GM12892 (cell line): ENCODE results near the gene MACROD2.

ENCODE experiments used
- DNase-seq: peaks from one replicate; pipeline ENCODE4 v3.0.0; 2011; ENCODE audit not compliant: insufficient read length
- FAIRE-seq: peaks from 2 replicates; lab custom pipeline; 2011; peaks lifted over from hg19 to GRCh38; lab: Jason Lieb, UNC
- POLR2A ChIP-seq: IDR thresholded peaks from 2 replicates; pipeline ENCODE4 v1.6.1; 2011; ENCODE audit warnings: low read depth, low read length, control low read depth
- POLR2AphosphoS5 ChIP-seq: IDR thresholded peaks from 2 replicates; pipeline ENCODE4 v1.6.1; 2011; ENCODE audit warnings: low read depth, low read length, control low read depth
- TAF1 ChIP-seq: IDR thresholded peaks from 2 replicates; pipeline ENCODE4 v1.6.1; 2011; ENCODE audit warnings: low read depth, mild to moderate bottlenecking, control low read depth, low read length, borderline replicate concordance

MACROD2 gene

GRCh38 chr20:14643146-14643545, 647.8 kb downstream of the MACROD2 start:
- DNase-seq (no peak), FAIRE-seq (no peak)
- TF ChIP-seq POLR2A (no peak), TAF1 (no peak), POLR2AphosphoS5 (no peak)

- FAIRE-seq (no peak), DNase-seq (no peak)
- no peak for TF ChIP-seq POLR2AphosphoS5
- TF ChIP-seq POLR2A: no peak
- TF ChIP-seq TAF1: no peak
Measured at GRCh38 chr20:14643556-14643955, 648.2 kb downstream of the MACROD2 start.

GRCh38 chr20:14644306-14645097, 649.2 kb downstream of the MACROD2 start:
- no peak for FAIRE-seq
- TF ChIP-seq TAF1: no peak
- no peak for TF ChIP-seq POLR2AphosphoS5
- no peak for TF ChIP-seq POLR2A

GRCh38 chr20:14647016-14647415, 651.7 kb downstream of the MACROD2 start:
- DNase-seq (no peak), FAIRE-seq (no peak)
- TF ChIP-seq TAF1 (no peak), POLR2A (no peak), POLR2AphosphoS5 (no peak)

More at GRCh38 chr20:14644306-14645097, 649.2 kb downstream of the MACROD2 start:
- DNase-seq: no peak

GRCh38 chr20:14649662-14650061, 654.3 kb downstream of the MACROD2 start:
- TF ChIP-seq TAF1 (no peak), POLR2A (no peak)
- DNase-seq: no peak
- FAIRE-seq: no peak

DNA sequence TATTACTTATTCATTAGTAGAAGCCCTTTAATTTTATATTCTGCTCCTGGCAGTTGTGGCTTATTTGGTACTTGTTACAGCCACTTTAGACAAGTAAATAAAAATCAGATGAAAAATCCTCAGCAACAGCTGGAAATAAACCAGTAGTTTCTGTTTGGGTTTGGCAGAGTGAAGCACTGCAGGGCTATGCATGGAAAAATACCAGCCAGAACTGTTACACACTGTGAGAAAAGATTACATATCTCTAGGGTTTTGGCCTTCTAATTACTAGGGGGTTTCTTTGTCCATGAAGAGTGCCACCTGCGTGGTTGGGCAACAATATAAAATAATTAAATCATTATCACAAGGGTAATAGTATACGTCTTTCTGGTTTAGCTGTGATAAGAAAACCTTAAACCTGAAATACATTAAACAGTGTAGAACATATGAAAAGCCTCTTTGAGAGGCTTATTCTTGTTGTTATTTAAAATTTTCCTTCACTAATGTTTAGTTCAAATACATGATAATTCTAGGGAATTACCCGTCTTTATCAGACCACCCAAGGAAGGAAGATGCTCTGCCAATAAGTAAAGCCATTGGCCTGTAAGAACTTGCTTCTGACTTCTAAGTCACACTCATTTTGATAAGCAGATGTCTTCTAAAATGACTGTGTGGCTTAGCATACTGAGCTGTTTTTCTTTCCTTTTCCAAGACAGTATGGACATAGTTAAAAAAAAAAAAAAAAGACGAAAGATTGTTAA, 662.1 kb downstream of the MACROD2 start:
- FAIRE-seq (no peak), DNase-seq (no peak)
- TF ChIP-seq TAF1: no peak
- TF ChIP-seq POLR2AphosphoS5: no peak
- TF ChIP-seq POLR2A: no peak

- DNase-seq (no peak), FAIRE-seq (no peak)
- TF ChIP-seq POLR2AphosphoS5 (no peak), TAF1 (no peak), POLR2A (no peak)
Measured at GRCh38 chr20:14664101-14664500, 668.8 kb downstream of the MACROD2 start.

DNA sequence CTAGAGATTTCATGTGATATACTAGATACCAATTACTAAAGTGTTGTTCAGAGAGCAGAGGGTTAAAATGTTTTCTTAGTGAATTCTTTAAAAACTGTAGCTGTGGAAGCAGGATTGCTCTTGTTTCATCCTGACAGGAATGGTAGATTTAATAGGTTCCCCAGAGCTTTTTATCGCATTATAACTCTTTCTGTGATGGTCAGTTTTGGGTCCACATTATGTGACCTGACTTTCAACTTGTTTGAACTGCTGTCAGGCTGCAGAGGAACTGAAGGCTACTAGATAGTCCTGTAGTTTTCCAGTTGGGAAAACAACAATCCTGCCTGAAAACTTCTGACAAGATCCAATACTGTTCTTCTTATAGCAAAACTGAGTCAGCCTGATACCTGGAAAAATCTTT, 671.4 kb downstream of the MACROD2 start:
- FAIRE-seq: no peak

DNA sequence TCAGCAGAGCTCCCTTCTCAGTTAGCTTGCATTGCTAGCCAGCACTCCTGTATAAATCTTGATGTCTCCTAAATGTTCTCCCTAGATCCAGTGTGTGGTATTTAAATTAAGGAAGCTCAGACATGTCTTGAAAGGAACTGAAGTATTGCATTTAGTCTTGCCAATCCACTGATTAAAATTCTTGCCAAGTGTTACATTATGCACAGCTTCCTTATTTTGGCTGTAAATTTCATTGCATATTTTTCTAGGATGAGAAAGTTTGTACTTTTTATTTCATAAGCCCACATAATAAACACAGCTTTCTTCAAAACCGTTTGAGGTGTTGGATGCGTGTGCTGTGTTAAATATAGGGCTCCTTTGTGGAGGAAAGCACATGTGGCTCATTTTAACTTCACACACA, 671.9 kb downstream of the MACROD2 start:
- FAIRE-seq: no peak
- DNase-seq: no peak
- TF ChIP-seq POLR2AphosphoS5: no peak

More for the DNA sequence above, 671.4 kb downstream of the MACROD2 start:
- no peak for TF ChIP-seq TAF1
- TF ChIP-seq POLR2A: no peak
- no peak for TF ChIP-seq POLR2AphosphoS5
- DNase-seq: no peak

DNA sequence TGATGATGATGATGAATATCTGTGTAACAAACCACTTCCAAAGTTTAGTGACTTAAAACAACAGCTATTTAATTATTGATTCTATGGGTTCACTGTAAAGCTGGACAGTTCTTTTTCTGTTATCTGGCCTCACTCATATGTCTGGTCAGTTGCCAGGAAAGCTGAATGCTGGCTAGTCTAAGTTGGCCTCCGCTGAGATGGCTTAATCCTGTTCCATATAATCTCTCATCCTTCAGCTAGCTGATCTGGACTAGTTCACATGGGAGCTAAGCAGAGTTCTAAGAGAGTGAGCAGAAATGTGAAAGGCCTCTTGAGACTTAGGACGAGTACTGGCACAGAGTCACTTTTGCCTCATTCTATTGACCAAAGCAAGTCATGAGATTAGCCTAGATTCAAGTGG, 676.8 kb downstream of the MACROD2 start:
- no peak for TF ChIP-seq POLR2AphosphoS5
- TF ChIP-seq POLR2A: no peak
- TF ChIP-seq TAF1: no peak
- FAIRE-seq (peak; percentile 42), DNase-seq (no peak)

- no peak for TF ChIP-seq POLR2AphosphoS5
- no peak for TF ChIP-seq POLR2A
- TF ChIP-seq TAF1: no peak
- DNase-seq (no peak), FAIRE-seq (no peak)
Measured at GRCh38 chr20:14673164-14673563, 677.8 kb downstream of the MACROD2 start.

DNA sequence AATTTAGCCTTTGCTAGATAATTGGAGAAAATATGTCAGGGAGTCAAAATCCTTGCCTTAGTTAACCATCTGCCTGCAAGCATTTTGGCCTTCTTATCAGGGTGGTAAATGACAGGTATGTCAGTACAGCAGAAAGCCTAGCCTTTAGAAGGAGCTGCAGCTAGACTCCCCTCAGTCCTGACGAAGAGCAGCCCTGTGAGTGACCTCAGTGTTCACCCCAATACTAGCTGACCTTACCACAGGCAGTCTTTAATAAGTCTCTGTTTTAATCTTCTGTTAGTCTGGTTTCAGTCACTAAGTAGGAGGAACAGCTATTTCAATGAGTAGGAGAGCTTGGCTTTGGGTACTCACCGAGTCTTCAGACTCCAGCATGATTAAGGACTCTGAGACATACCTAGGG, 682.1 kb downstream of the MACROD2 start:
- TF ChIP-seq POLR2AphosphoS5 (no peak), TAF1 (no peak), POLR2A (no peak)
- no peak for FAIRE-seq
- DNase-seq: no peak
